ENCODE data around the gene CIITA. TPM values are rescaled to one million over a fixed set of nuclear protein-coding genes. Genes with fewer than 3 reads are reported as not detected.

CIITA gene
- total RNA-seq, 4 donors from 2014 or later = 14.0 to 20.1 (median 17.9) TPM

- no peak for DNase-seq (ENCODE audit: low spot score in 2 of 2)
- TF ChIP-seq POLR2A (IDR thresholded peaks at IDR 0.05) = no peak
- TF ChIP-seq CTCF (IDR thresholded peaks at IDR 0.05) = no peak
- intact Hi-C loops (cut with DNase I; ENCODE audit: low total_unique reads) = no loop called here
- H3K4me3 ChIP-seq (ENCODE audit: low read depth, poor library complexity, severe bottlenecking) = no peak overlapping the region
- WGBS, 2 donors = 52 to 56% methylated on average over 10 of the region's 10 CpGs
These were observed 11.4 kb downstream of the CIITA start for GRCh38 chr16:10888320-10888937.

- H3K4me3 ChIP-seq (ENCODE audit: low read depth, poor library complexity, severe bottlenecking) = no peak overlapping the region
- WGBS, 2 donors = 78 to 86% methylated on average over 4 of the region's 4 CpGs
- DNase-seq (ENCODE audit: low spot score in 2 of 2) = no peak
- TF ChIP-seq CTCF (IDR thresholded peaks at IDR 0.05) (no peak), POLR2A (IDR thresholded peaks at IDR 0.05) (no peak)
- intact Hi-C loops (cut with DNase I; ENCODE audit: low total_unique reads) = no loop called here
These were observed 12.9 kb downstream of the CIITA start for GRCh38 chr16:10889855-10890254.

- H3K4me3 ChIP-seq (ENCODE audit: low read depth, poor library complexity, severe bottlenecking) = no peak overlapping the region
- DNase-seq (ENCODE audit: low spot score in 2 of 2) = no peak
- no peak for TF ChIP-seq POLR2A (IDR thresholded peaks at IDR 0.05)
- no peak for TF ChIP-seq CTCF (IDR thresholded peaks at IDR 0.05)
- 74 to 76% methylated on average over 5 of the region's 5 CpGs for whole genome bisulfite sequencing, 2 donors
- intact Hi-C loops (cut with DNase I; ENCODE audit: low total_unique reads) = no loop called here
These were observed 15.8 kb downstream of the CIITA start for GRCh38 chr16:10892782-10893318.

- WGBS, 2 donors = 31% methylated on average over 17 of the region's 17 CpGs
- no peak for DNase-seq (ENCODE audit: low spot score in 2 of 2)
- TF ChIP-seq POLR2A (IDR thresholded peaks at IDR 0.05) = no peak
- TF ChIP-seq CTCF (IDR thresholded peaks at IDR 0.05) = no peak
- no peak overlapping the region for H3K4me3 ChIP-seq (ENCODE audit: low read depth, poor library complexity, severe bottlenecking)
- intact Hi-C loops (cut with DNase I; ENCODE audit: low total_unique reads) = no loop called here
These were observed 18.3 kb downstream of the CIITA start for GRCh38 chr16:10895053-10895946.

GRCh38 chr16:10896165-10896564, 19.2 kb downstream of the CIITA start:
- intact Hi-C loops (cut with DNase I; ENCODE audit: low total_unique reads) = no loop called here
- no peak for TF ChIP-seq CTCF (IDR thresholded peaks at IDR 0.05)
- no peak for TF ChIP-seq POLR2A (IDR thresholded peaks at IDR 0.05)
- H3K4me3 ChIP-seq (ENCODE audit: low read depth, poor library complexity, severe bottlenecking) = no peak overlapping the region
- WGBS, 2 donors = 59 to 70% methylated on average over 3 of the region's 3 CpGs
- DNase-seq (ENCODE audit: low spot score in 2 of 2) = no peak

Measured in lower leg skin (tissue), 4 donors.